HepG2 (cell line): Measurements from ENCODE around the gene IP6K3. TPM values are rescaled to one million over a fixed set of nuclear protein-coding genes. Genes with fewer than 3 reads are reported as not detected.
A peak's percentile ranks its signal among the peaks of the same experiment; 100 is the strongest.

ENCODE experiments used
- ARNT2 ChIP-seq: sonication (generic); formaldehyde crosslinking; IDR thresholded peaks from 2 replicates; pipeline ENCODE4 v1.8.0; 2022; ENCODE audit warnings: mild to moderate bottlenecking, low read depth, missing genetic modification reagents, moderate library complexity
- CREM ChIP-seq, 2 experiments: sonication (generic) in 1 of 2; formaldehyde crosslinking in 1 of 2; IDR thresholded peaks; 2 replicates each; pipeline versions ENCODE4 v1.4.0 to v1.6.1; 2016 to 2020; ENCODE audit warnings: antibody characterized with exemption in 1 of 2, mild to moderate bottlenecking in 1 of 2, missing genetic modification reagents in 1 of 2
- DNMT1 ChIP-seq: sonication (generic); formaldehyde crosslinking; IDR thresholded peaks from 2 replicates; pipeline ENCODE4 v1.5.1; 2020; ENCODE audit warnings: mild to moderate bottlenecking, missing genetic modification reagents
- FOXJ3 ChIP-seq: sonication (generic); formaldehyde crosslinking; IDR thresholded peaks from 2 replicates; pipeline ENCODE4 v1.4.0; 2020; ENCODE audit warnings: missing genetic modification reagents, mild to moderate bottlenecking, borderline replicate concordance
- GATAD2A ChIP-seq: IDR thresholded peaks from 2 replicates; pipeline ENCODE4 v1.6.1; 2016
- HHEX ChIP-seq: IDR thresholded peaks from 2 replicates; pipeline ENCODE4 v1.6.1; 2016; ENCODE audit warnings: control low read depth
- IRF1 ChIP-seq: sonication (generic); formaldehyde crosslinking; IDR thresholded peaks from 2 replicates; pipeline ENCODE4 v1.4.0; 2020; ENCODE audit warnings: low read depth, mild to moderate bottlenecking, missing genetic modification reagents
- SAP130 ChIP-seq: IDR thresholded peaks from 2 replicates; pipeline ENCODE4 v1.6.1; 2016; ENCODE audit warnings: low read depth
- SMAD9 ChIP-seq: sonication (generic); formaldehyde crosslinking; IDR thresholded peaks from 2 replicates; pipeline ENCODE4 v1.5.1; 2020; ENCODE audit warnings: mild to moderate bottlenecking, missing genetic modification reagents
- SOX13 ChIP-seq, 3 experiments: fragments of 450-650 bp in 1 of 3; sonication (generic) in 1 of 3; formaldehyde crosslinking in 1 of 3; IDR thresholded peaks in 2 of 3; conservative IDR thresholded peaks in 1 of 3; 2 replicates each; pipeline versions ENCODE4 v1.5.0 to v1.6.1; 2016 to 2020; ENCODE audit warnings: antibody characterized with exemption in 1 of 3, mild to moderate bottlenecking in 1 of 3, missing compliant biosample characterization in 1 of 3, missing genetic modification reagents in 1 of 3, moderate library complexity in 1 of 3
- STAT5B ChIP-seq: sonication (generic); formaldehyde crosslinking; IDR thresholded peaks from 2 replicates; pipeline ENCODE4 v1.4.0; 2020; ENCODE audit warnings: missing genetic modification reagents
- TGIF2 ChIP-seq: IDR thresholded peaks from 2 replicates; pipeline ENCODE4 v1.6.1; 2016; ENCODE audit warnings: control low read depth, missing compliant biosample characterization
- ZMAT3 ChIP-seq: sonication (generic); formaldehyde crosslinking; conservative IDR thresholded peaks from 2 replicates; pipeline ENCODE4 v1.7.0; 2021; ENCODE audit warnings: missing genetic modification reagents
- ZNF251 ChIP-seq: sonication (generic); formaldehyde crosslinking; IDR thresholded peaks from 2 replicates; pipeline ENCODE4 v1.9.0; 2021; ENCODE audit warnings: mild to moderate bottlenecking, missing genetic modification reagents
- ZNF275 ChIP-seq: sonication (generic); formaldehyde crosslinking; IDR thresholded peaks from 2 replicates; pipeline ENCODE4 v1.8.0; 2022; ENCODE audit warnings: missing genetic modification reagents, mild to moderate bottlenecking, inconsistent platforms, borderline replicate concordance
- ZNF367 ChIP-seq: sonication (generic); formaldehyde crosslinking; IDR thresholded peaks from 2 replicates; pipeline ENCODE4 v1.4.0; 2020; ENCODE audit warnings: missing genetic modification reagents, borderline replicate concordance
- ZNF7 ChIP-seq: IDR thresholded peaks from 2 replicates; pipeline ENCODE4 v1.6.1; 2016; ENCODE audit warnings: missing biosample characterization, missing genetic modification reagents
- ZNF747 ChIP-seq: sonication (generic); formaldehyde crosslinking; IDR thresholded peaks from 2 replicates; pipeline ENCODE4 v1.8.1; 2023; ENCODE audit warnings: missing genetic modification reagents, mild to moderate bottlenecking, borderline replicate concordance
- ZNF781 ChIP-seq: sonication (generic); formaldehyde crosslinking; IDR thresholded peaks from 2 replicates; pipeline ENCODE4 v1.5.1; 2020; ENCODE audit warnings: borderline replicate concordance, mild to moderate bottlenecking, missing genetic modification reagents; ENCODE audit errors: not compliant biosample characterization
- ZZZ3 ChIP-seq: sonication (generic); formaldehyde crosslinking; IDR thresholded peaks from 2 replicates; pipeline ENCODE4 v1.4.0; 2020; ENCODE audit warnings: missing genetic modification reagents, mild to moderate bottlenecking, borderline replicate concordance
- polyA plus RNA-seq, 8 experiments: library from polyadenylated mRNA; depleted of rRNA in 3 of 8; stranded (reverse) in 7 of 8; unstranded in 1 of 8; fragments of >200 nt; fragmentation: Illumina TruSeq in 4 of 8; extraction: Trizol in 4 of 8; gene quantifications; 2 replicates each; pipeline versions ENCODE4 v1.2.1 to v1.2.3, GENCODE V29; 2011 to 2016; ENCODE audit warnings: low read depth in 4 of 8, missing spikeins in 1 of 8, mixed read lengths in 1 of 8; ENCODE audit not compliant: insufficient read depth in 1 of 8
- total RNA-seq, 5 experiments: library from RNA; depleted of rRNA; stranded (reverse); fragments of >200 nt; fragmentation: Illumina TruSeq; extraction: Trizol; gene quantifications; 2 replicates each; pipeline ENCODE4 v1.2.3, GENCODE V29; 2016; ENCODE audit warnings: low read depth in 1 of 5
- TF ChIP-seq, protein P1 (sequence below): sonication (generic); formaldehyde crosslinking; IDR thresholded peaks from 2 replicates; pipeline ENCODE4 v1.9.0; 2021; ENCODE audit warnings: mild to moderate bottlenecking, missing genetic modification reagents

The IP6K3 gene
- total and polyA plus RNA-seq, 2 of the 13 experiments (the other 11 are each of a cell fraction or from before 2014, with no cell fraction given), result 0.11 to 0.18 TPM

DNA sequence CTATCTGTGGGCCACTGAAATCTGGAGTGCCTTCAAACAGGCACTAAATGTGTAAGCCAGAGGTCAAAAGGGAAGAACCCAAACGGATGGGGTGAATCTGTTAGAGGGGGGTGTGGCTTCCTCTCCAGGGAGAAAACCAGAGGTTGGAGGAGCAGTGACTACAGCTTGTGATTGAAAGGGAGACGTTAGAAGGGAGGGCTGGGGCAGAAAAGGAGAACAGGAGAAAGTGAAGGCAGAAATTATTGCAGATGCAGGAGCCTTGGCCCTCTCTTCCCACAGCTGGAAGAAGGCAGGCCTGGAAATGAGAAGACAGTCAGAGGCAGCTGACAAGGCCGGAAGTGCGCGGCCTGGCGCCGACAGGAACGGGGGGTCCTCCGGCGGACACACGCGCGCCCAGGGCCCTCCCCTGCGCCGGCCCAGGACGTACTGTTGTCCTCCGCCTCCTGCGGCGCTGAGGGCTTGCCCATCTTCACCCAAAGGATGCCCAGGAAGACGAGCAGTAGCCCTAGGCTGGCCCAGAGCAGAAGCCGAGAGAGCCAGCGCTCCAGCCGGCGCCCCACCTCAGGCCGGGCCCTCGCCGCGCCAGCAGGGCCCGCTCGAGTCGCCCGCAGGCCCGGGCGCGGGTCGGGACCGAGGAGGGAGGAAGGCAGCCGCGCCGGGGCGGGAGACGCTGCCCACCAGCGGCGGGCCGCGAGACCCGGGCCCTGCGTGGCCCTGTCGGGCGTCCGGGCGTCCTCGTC lies 41.4 kb upstream of the IP6K3 start (continued):
- TF ChIP-seq, protein P1, sequence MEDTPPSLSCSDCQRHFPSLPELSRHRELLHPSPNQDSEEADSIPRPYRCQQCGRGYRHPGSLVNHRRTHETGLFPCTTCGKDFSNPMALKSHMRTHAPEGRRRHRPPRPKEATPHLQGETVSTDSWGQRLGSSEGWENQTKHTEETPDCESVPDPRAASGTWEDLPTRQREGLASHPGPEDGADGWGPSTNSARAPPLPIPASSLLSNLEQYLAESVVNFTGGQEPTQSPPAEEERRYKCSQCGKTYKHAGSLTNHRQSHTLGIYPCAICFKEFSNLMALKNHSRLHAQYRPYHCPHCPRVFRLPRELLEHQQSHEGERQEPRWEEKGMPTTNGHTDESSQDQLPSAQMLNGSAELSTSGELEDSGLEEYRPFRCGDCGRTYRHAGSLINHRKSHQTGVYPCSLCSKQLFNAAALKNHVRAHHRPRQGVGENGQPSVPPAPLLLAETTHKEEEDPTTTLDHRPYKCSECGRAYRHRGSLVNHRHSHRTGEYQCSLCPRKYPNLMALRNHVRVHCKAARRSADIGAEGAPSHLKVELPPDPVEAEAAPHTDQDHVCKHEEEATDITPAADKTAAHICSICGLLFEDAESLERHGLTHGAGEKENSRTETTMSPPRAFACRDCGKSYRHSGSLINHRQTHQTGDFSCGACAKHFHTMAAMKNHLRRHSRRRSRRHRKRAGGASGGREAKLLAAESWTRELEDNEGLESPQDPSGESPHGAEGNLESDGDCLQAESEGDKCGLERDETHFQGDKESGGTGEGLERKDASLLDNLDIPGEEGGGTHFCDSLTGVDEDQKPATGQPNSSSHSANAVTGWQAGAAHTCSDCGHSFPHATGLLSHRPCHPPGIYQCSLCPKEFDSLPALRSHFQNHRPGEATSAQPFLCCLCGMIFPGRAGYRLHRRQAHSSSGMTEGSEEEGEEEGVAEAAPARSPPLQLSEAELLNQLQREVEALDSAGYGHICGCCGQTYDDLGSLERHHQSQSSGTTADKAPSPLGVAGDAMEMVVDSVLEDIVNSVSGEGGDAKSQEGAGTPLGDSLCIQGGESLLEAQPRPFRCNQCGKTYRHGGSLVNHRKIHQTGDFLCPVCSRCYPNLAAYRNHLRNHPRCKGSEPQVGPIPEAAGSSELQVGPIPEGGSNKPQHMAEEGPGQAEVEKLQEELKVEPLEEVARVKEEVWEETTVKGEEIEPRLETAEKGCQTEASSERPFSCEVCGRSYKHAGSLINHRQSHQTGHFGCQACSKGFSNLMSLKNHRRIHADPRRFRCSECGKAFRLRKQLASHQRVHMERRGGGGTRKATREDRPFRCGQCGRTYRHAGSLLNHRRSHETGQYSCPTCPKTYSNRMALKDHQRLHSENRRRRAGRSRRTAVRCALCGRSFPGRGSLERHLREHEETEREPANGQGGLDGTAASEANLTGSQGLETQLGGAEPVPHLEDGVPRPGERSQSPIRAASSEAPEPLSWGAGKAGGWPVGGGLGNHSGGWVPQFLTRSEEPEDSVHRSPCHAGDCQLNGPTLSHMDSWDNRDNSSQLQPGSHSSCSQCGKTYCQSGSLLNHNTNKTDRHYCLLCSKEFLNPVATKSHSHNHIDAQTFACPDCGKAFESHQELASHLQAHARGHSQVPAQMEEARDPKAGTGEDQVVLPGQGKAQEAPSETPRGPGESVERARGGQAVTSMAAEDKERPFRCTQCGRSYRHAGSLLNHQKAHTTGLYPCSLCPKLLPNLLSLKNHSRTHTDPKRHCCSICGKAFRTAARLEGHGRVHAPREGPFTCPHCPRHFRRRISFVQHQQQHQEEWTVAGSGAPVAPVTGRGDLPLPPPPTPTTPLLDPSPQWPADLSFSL, result no peak
- TF ChIP-seq ZZZ3 (peak; percentile 77; the same call in 1 of the 2 replicates), ZNF7 (CRISPR knock-in tag) (no peak), ZNF781 (no peak), STAT5B (no peak), HHEX (CRISPR knock-in tag) (no peak), GATAD2A (CRISPR knock-in tag) (0 out of 2 replicates have a peak, but pooled peaks have one; percentile 34), ZMAT3 (no peak), IRF1 (CRISPR knock-in tag) (no peak), FOXJ3 (no peak; the same call in 1 of the 2 replicates), ZNF367 (CRISPR knock-in tag) (no peak), SOX13 (IDR thresholded peaks at IDR 0.05) (no peak), SOX13 (CRISPR knock-in tag; conservative IDR thresholded peaks at IDR 0.05 in 1 of 2, IDR thresholded peaks at IDR 0.05 in 1 of 2) (no peak), ZNF747 (no peak), ZNF251 (no peak), ARNT2 (CRISPR knock-in tag) (0 out of 2 replicates have a peak, but pooled peaks have one; percentile 23), DNMT1 (CRISPR knock-in tag) (no peak), SMAD9 (CRISPR knock-in tag) (0 out of 2 replicates have a peak, but pooled peaks have one; percentile 23), ZNF275 (no peak), TGIF2 (CRISPR knock-in tag) (0 out of 2 replicates have a peak, but pooled peaks have one; percentile 5), CREM (IDR thresholded peaks at IDR 0.05) (no peak; the same call in 1 of the 2 replicates), CREM (CRISPR knock-in tag; IDR thresholded peaks at IDR 0.05) (no peak), SAP130 (CRISPR knock-in tag) (peak; percentile 93)
